Erythroblast (primary cell): ENCODE data around the gene CDC42BPA.

Experiments used
- GATA1 ChIP-seq: IDR thresholded peaks from 2 replicates; pipeline ENCODE4 v1.6.1; 2011; ENCODE audit warnings: low read depth, mild to moderate bottlenecking, control low read depth, low read length, moderate library complexity
- POLR2A ChIP-seq: IDR thresholded peaks from 2 replicates; pipeline ENCODE4 v1.6.1; 2011; ENCODE audit warnings: mild to moderate bottlenecking, low read length

DNA sequence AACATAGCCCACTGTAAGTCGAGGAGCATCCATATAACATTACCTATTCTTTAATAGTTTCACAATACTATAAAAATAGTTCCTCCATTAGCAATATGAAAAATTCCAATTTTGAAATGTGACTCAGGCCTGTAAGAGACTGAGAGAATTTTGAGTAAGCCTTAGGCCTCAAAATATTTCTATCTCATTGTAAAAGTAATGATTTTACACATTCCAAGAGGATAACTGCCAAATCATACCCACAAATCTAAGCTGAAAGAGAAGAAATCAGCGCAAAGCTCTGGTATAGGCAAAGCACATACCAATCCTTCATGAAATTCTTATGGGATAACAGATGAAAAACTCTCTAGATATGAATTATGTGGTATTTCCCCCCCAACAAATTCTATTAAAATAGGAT, 144.1 kb downstream of the CDC42BPA start:
- no peak for TF ChIP-seq POLR2A
- TF ChIP-seq GATA1, result no peak
